Measurements from ENCODE around the gene ETV6. TPM values are rescaled to one million over a fixed set of nuclear protein-coding genes. Genes with fewer than 3 reads are reported as not detected.

ETV6 gene
- total and polyA plus RNA-seq, 5 experiments from 2014 or later, result 0.94 to 13.2 (median 2.2) TPM

- ATAC-seq (no peak), DNase-seq (no peak)
- POLR2A ChIA-PET, result no interaction called here
- no peaks in the 10 kb centered on the region for H3K9me3 Mint-ChIP-seq
- H3K27me3 Mint-ChIP-seq, result no peaks in the 10 kb centered on the region
- no peak overlapping the region for H3K4me3 Mint-ChIP-seq
- peaks cover 2 to 20% (median 4%) of the 10 kb centered on the region in 3 donors for H3K36me3 Mint-ChIP-seq
- peak overlapping the region in 1 of 10 donors; percentile 83 for H3K27ac Mint-ChIP-seq
- peaks cover 6 to 35% (median 15%) of the 10 kb centered on the region in 4 donors for H3K4me1 Mint-ChIP-seq
These were observed 173.6 kb downstream of the ETV6 start for GRCh38 chr12:11823043-11823442.

GRCh38 chr12:11823593-11823992, 174.1 kb downstream of the ETV6 start:
- DNase-seq, result no peak
- ATAC-seq, result no peak
- Mint-ChIP-seq H3K9me3 (no peaks in the 10 kb centered on the region), H3K36me3 (peaks cover 2 to 20% (median 4%) of the 10 kb centered on the region in 3 donors), H3K27me3 (no peaks in the 10 kb centered on the region), H3K4me1 (peaks cover 6 to 35% (median 15%) of the 10 kb centered on the region in 4 donors), H3K27ac (no peak overlapping the region), H3K4me3 (no peak overlapping the region)
- POLR2A ChIA-PET, result no interaction called here

- no peak for DNase-seq
- H3K4me1 Mint-ChIP-seq, result peaks cover 6 to 35% (median 15%) of the 10 kb centered on the region in 4 donors
- H3K36me3 Mint-ChIP-seq, result peaks cover 2 to 20% (median 4%) of the 10 kb centered on the region in 3 donors
- no peak overlapping the region for H3K4me3 Mint-ChIP-seq
- H3K27ac Mint-ChIP-seq, result no peak overlapping the region
- POLR2A ChIA-PET, result no interaction called here
- H3K27me3 Mint-ChIP-seq, result no peaks in the 10 kb centered on the region
- ATAC-seq, result no peak
- H3K9me3 Mint-ChIP-seq, result no peaks in the 10 kb centered on the region
These were observed 174.6 kb downstream of the ETV6 start for GRCh38 chr12:11824069-11824468.

- Mint-ChIP-seq H3K36me3 (peaks cover 2 to 20% (median 4%) of the 10 kb centered on the region in 3 donors), H3K9me3 (no peaks in the 10 kb centered on the region), H3K27me3 (no peaks in the 10 kb centered on the region), H3K4me3 (no peak overlapping the region), H3K4me1 (peaks cover 6 to 35% (median 15%) of the 10 kb centered on the region in 4 donors), H3K27ac (no peak overlapping the region)
- ATAC-seq (no peak), DNase-seq (no peak)
- POLR2A ChIA-PET, result no interaction called here
These were observed 175.3 kb downstream of the ETV6 start for GRCh38 chr12:11824736-11825135.

GRCh38 chr12:11825278-11825677, 175.8 kb downstream of the ETV6 start:
- H3K27me3 Mint-ChIP-seq, result no peaks in the 10 kb centered on the region
- DNase-seq, result no peak
- H3K36me3 Mint-ChIP-seq, result peaks cover 2 to 20% (median 4%) of the 10 kb centered on the region in 3 donors
- no peak for ATAC-seq
- H3K27ac Mint-ChIP-seq, result peak overlapping the region in 2 of 10 donors; percentile 47 to 53
- H3K9me3 Mint-ChIP-seq, result no peaks in the 10 kb centered on the region
- H3K4me1 Mint-ChIP-seq, result peaks cover 6 to 35% (median 15%) of the 10 kb centered on the region in 4 donors
- no peak overlapping the region for H3K4me3 Mint-ChIP-seq
- POLR2A ChIA-PET, result no interaction called here

DNA sequence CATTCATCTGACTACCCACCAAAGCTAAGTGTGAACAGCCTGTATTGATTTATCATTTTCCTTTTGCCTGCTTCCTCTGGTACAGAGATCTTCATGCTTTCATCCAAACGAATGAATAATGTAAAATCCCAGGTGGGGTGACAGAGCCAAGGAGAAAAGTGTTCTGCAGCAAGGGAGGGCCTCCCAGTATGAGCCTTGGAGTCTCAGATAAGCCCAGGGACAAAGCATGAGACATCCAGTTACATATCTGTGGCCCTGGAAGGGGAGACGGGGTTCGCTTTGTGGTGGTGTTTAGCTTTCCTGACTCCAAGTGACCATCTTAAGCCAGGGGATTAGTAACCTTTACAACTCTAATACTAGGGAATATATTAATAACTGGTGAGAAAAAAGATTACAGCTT, 177.1 kb downstream of the ETV6 start:
- no peak for DNase-seq
- Mint-ChIP-seq H3K27me3 (no peaks in the 10 kb centered on the region), H3K27ac (peak overlapping the region in 1 of 10 donors; percentile 57), H3K4me1 (peaks cover 6 to 30% (median 13%) of the 10 kb centered on the region in 4 donors), H3K36me3 (peaks cover 2 to 20% (median 4%) of the 10 kb centered on the region in 3 donors), H3K4me3 (no peak overlapping the region), H3K9me3 (no peaks in the 10 kb centered on the region)
- POLR2A ChIA-PET, result no interaction called here
- ATAC-seq, result no peak

DNA sequence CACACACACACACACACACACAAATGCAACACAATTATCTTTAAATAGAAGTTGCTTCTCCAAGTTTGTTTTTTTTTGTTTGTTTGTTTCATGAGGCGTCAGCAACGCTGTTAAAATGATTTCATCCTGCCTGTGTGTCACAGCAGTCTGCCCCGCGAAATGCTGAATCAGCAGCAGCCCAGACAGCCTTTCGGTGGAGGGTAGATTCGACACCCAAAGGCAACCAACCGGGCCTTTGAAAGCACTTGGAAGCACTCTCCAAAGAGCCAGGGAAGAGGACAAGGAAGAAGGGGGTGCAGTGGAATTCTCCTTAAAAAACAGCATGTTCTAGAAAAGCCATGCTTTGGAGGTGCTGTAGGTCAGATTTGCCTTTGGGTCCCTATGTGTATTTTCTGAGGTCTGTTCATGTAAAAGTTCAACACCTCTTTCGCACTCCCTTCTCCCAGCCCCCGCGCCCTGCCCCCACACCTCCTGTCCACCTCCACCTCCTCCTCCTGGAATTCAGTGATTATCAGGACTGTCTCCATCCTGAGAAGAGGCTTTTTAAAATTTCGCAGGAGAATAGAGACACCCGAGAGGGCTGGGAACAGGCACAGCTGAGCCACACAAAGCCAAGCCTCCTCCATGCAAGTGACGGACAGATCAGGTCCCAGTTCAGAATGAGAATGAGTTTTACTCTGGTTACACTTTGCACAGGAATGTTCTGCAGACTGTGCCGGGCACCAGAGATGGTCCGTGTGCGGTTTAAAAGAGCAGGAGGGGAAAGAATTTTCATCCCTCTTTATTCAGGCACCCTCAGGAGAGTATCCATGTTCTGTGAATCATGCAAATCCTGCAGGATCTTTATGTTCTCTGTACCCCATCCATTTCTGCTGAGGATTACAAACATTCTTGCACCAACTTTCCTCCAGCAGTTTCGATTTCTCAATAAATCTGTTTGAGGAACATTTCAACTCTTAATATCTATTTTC, 177.9 kb downstream of the ETV6 start:
- no peak for DNase-seq
- Mint-ChIP-seq H3K4me3 (no peak overlapping the region), H3K27ac (peak overlapping the region in 1 of 10 donors; percentile 38), H3K9me3 (no peaks in the 10 kb centered on the region), H3K4me1 (peaks cover 0 to 22% (median 7%) of the 10 kb centered on the region in 4 donors), H3K27me3 (no peaks in the 10 kb centered on the region), H3K36me3 (peaks cover 0 to 20% (median 0%) of the 10 kb centered on the region in 3 donors)
- ATAC-seq, result no peak
- POLR2A ChIA-PET, result no interaction called here

DNA sequence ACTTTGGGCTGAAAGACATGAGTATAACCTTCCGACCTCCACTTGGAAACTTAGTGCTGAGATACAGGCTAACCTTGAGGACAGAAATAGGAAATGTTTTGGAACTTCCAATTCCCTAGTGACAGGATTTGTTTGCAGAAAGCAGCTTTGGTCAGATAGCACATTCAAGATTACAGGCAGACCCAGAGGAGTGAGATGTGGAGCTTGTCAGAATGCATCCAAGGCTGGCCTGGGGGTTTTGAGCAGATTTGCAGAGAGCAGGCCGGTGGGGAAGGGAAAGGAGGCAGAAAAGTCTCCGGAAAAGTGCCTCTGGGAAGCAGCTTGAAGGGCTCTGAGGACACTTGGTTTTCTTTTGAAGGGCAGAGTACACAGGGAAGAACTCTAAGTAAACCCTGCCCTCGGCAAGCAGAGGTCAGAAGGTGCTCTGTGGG, 180.3 kb downstream of the ETV6 start:
- Mint-ChIP-seq H3K27ac (no peak overlapping the region), H3K4me3 (no peak overlapping the region), H3K27me3 (no peaks in the 10 kb centered on the region), H3K9me3 (no peaks in the 10 kb centered on the region), H3K36me3 (peaks cover 0 to 17% (median 0%) of the 10 kb centered on the region in 3 donors), H3K4me1 (peaks cover 0 to 21% (median 3%) of the 10 kb centered on the region in 4 donors)
- POLR2A ChIA-PET, result no interaction called here
- DNase-seq (no peak), ATAC-seq (no peak)

GRCh38 chr12:11830307-11830801, 180.9 kb downstream of the ETV6 start:
- POLR2A ChIA-PET, result no interaction called here
- H3K27me3 Mint-ChIP-seq, result no peaks in the 10 kb centered on the region
- DNase-seq (no peak), ATAC-seq (no peak)
- H3K36me3 Mint-ChIP-seq, result peaks cover 0 to 12% (median 0%) of the 10 kb centered on the region in 3 donors
- H3K9me3 Mint-ChIP-seq, result no peaks in the 10 kb centered on the region
- H3K4me1 Mint-ChIP-seq, result peaks cover 0 to 22% (median 3%) of the 10 kb centered on the region in 4 donors
- no peak overlapping the region for H3K27ac Mint-ChIP-seq
- no peak overlapping the region for H3K4me3 Mint-ChIP-seq

DNA sequence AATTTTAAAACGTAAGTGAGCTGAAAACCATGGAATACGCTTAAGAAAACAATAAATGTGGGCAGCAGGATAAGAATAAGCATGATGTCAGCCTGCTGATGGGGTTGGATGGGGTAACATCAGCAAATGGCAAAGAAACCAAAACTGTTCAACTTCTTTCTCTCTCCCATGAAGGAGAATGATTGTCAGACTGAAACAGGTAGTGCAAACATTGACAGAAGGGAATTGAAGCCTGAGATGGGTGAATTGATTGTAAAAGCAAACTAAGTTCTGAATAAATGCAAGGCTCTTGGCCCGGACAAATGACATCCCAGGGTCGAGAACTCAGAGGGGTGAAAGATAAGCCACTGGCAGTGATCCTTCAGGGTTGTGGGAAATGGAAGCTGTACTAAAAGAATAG, 182.6 kb downstream of the ETV6 start:
- peaks cover 0 to under 1% (median 0%) of the 10 kb centered on the region in 3 donors for H3K36me3 Mint-ChIP-seq
- no peaks in the 10 kb centered on the region for H3K27me3 Mint-ChIP-seq
- peaks cover 0 to 36% (median 4%) of the 10 kb centered on the region in 4 donors for H3K4me1 Mint-ChIP-seq
- no peak overlapping the region for H3K27ac Mint-ChIP-seq
- POLR2A ChIA-PET, result no interaction called here
- no peaks in the 10 kb centered on the region for H3K9me3 Mint-ChIP-seq
- no peak for DNase-seq
- H3K4me3 Mint-ChIP-seq, result no peak overlapping the region
- ATAC-seq, result no peak

- POLR2A ChIA-PET, result no interaction called here
- no peak for ATAC-seq
- H3K27me3 Mint-ChIP-seq, result no peaks in the 10 kb centered on the region
These were observed 183.9 kb downstream of the ETV6 start for GRCh38 chr12:11833174-11833895.

DNA sequence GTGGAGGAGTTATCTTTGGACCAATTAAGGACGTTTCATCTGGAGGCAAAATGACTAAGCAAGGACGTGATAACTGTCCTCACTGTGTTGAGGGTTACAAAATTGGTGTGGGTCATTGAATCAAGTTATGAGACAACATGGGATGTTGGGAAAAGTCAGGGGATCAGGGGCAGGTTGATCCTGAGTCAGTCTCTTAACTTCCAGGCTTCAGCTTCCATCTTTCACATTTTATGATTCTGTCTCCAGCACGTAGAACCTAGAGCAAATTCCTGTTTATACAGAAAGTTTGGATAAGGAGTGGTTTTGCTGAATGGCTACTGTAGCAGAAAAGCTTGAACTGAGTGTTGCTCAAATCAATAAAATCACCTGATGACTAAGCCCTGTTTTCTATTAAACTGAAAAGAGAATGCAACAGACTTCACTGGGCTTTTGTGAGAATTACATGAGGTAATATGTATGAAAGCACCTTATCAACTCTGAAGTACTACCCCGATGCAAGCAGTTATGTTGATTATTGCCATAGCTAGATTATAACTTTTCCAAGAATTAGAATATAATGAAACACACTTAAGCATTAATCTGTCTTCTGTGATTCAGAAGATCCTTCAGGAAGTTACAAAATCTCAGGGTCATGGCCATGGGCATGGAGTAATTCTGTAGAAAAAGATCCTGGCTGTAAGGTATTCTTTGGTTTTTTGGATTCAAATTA, 184.8 kb downstream of the ETV6 start:
- no peak for DNase-seq
- POLR2A ChIA-PET, result no interaction called here
- H3K27me3 Mint-ChIP-seq, result no peaks in the 10 kb centered on the region
- peaks cover 0 to 52% (median 4%) of the 10 kb centered on the region in 4 donors for H3K4me1 Mint-ChIP-seq
- H3K27ac Mint-ChIP-seq, result peak overlapping the region in 1 of 10 donors; percentile 19
- no peaks in the 10 kb centered on the region for H3K9me3 Mint-ChIP-seq
- H3K36me3 Mint-ChIP-seq, result peaks cover 3 to 5% (median 4%) of the 10 kb centered on the region in 3 donors
- no peak overlapping the region for H3K4me3 Mint-ChIP-seq
- no peak for ATAC-seq

More at GRCh38 chr12:11833174-11833895, 183.9 kb downstream of the ETV6 start:
- Mint-ChIP-seq H3K4me1 (peaks cover 0 to 44% (median 4%) of the 10 kb centered on the region in 4 donors), H3K9me3 (no peaks in the 10 kb centered on the region), H3K36me3 (no peaks in the 10 kb centered on the region), H3K4me3 (no peak overlapping the region), H3K27ac (no peak overlapping the region)
- no peak for DNase-seq
